Measurements from ENCODE around the gene C22orf23. TPM values are rescaled to one million over a fixed set of nuclear protein-coding genes. Genes with fewer than 3 reads are reported as not detected.
A peak's percentile ranks its signal among the peaks of the same experiment; 100 is the strongest.

Gene C22orf23
- total and polyA plus RNA-seq, 2 of the 13 experiments (the other 11 are each of a cell fraction or from before 2014, with no cell fraction given): 0.21 to 0.24 TPM

GRCh38 chr22:37896181-37896592 is 57.2 kb downstream of the C22orf23 start (continued):
- TF ChIP-seq TCF7L2 (IDR thresholded peaks at IDR 0.05; ENCODE audit: low read depth, low read length) (no peak), KDM6A (CRISPR knock-in tag; IDR thresholded peaks at IDR 0.05; ENCODE audit: low read depth) (no peak), ZBTB37 (CRISPR knock-in tag; IDR thresholded peaks at IDR 0.05) (no peak), ZBTB4 (CRISPR knock-in tag; IDR thresholded peaks at IDR 0.05; ENCODE audit: borderline replicate concordance) (no peak), ZNF10 (CRISPR knock-in tag; IDR thresholded peaks at IDR 0.05; ENCODE audit: borderline replicate concordance, low read depth) (no peak), SETDB1 (CRISPR knock-in tag; IDR thresholded peaks at IDR 0.05; ENCODE audit: borderline replicate concordance) (no peak), RXRB (CRISPR knock-in tag; IDR thresholded peaks at IDR 0.05; ENCODE audit: borderline replicate concordance) (peak; percentile 95), XBP1 (CRISPR knock-in tag; IDR thresholded peaks at IDR 0.05) (no peak), ZFYVE20 (CRISPR knock-in tag; IDR thresholded peaks at IDR 0.05; ENCODE audit: borderline replicate concordance, low read depth) (no peak), ZFP36L2 (CRISPR knock-in tag; IDR thresholded peaks at IDR 0.05) (no peak), ZNF607 (CRISPR knock-in tag; IDR thresholded peaks at IDR 0.05; ENCODE audit: borderline replicate concordance) (no peak), ZNF589 (CRISPR knock-in tag; conservative IDR thresholded peaks at IDR 0.05) (no peak), CEBPG (CRISPR knock-in tag; IDR thresholded peaks at IDR 0.05) (peak; percentile 46; the same call in 1 of the 2 replicates), EP300 (IDR thresholded peaks at IDR 0.05; ENCODE audit: low read depth in 2 of 2, low read length in 2 of 2) (0 out of 4 replicates have a peak, but pooled peaks of 1 of the 2 experiments have one; percentile 16), EP300 (CRISPR knock-in tag; IDR thresholded peaks at IDR 0.05; ENCODE audit: borderline replicate concordance) (no peak), NFIB (CRISPR knock-in tag; IDR thresholded peaks at IDR 0.05; ENCODE audit: borderline replicate concordance) (no peak), SAP130 (CRISPR knock-in tag; IDR thresholded peaks at IDR 0.05; ENCODE audit: low read depth) (peak; percentile 92), NR1H2 (CRISPR knock-in tag; IDR thresholded peaks at IDR 0.05; ENCODE audit: borderline replicate concordance, low read depth) (no peak), ZSCAN22 (CRISPR knock-in tag; IDR thresholded peaks at IDR 0.05) (no peak), NAIF1 (CRISPR knock-in tag; IDR thresholded peaks at IDR 0.05; ENCODE audit: borderline replicate concordance) (no peak)
- TF ChIP-seq, protein P1, sequence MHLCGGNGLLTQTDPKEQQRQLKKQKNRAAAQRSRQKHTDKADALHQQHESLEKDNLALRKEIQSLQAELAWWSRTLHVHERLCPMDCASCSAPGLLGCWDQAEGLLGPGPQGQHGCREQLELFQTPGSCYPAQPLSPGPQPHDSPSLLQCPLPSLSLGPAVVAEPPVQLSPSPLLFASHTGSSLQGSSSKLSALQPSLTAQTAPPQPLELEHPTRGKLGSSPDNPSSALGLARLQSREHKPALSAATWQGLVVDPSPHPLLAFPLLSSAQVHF (CRISPR knock-in tag; IDR thresholded peaks at IDR 0.05): no peak
- TF ChIP-seq, protein P2, sequence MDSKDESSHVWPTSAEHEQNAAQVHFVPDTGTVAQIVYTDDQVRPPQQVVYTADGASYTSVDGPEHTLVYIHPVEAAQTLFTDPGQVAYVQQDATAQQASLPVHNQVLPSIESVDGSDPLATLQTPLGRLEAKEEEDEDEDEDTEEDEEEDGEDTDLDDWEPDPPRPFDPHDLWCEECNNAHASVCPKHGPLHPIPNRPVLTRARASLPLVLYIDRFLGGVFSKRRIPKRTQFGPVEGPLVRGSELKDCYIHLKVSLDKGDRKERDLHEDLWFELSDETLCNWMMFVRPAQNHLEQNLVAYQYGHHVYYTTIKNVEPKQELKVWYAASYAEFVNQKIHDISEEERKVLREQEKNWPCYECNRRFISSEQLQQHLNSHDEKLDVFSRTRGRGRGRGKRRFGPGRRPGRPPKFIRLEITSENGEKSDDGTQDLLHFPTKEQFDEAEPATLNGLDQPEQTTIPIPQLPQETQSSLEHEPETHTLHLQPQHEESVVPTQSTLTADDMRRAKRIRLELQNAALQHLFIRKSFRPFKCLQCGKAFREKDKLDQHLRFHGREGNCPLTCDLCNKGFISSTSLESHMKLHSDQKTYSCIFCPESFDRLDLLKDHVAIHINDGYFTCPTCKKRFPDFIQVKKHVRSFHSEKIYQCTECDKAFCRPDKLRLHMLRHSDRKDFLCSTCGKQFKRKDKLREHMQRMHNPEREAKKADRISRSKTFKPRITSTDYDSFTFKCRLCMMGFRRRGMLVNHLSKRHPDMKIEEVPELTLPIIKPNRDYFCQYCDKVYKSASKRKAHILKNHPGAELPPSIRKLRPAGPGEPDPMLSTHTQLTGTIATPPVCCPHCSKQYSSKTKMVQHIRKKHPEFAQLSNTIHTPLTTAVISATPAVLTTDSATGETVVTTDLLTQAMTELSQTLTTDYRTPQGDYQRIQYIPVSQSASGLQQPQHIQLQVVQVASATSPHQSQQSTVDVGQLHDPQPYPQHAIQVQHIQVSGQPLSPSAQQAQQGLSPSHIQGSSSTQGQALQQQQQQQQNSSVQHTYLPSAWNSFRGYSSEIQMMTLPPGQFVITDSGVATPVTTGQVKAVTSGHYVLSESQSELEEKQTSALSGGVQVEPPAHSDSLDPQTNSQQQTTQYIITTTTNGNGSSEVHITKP (CRISPR knock-in tag; IDR thresholded peaks at IDR 0.05; ENCODE audit: low read depth): no peak

Data from HepG2 (cell line).